GM20431 (cell line): ENCODE data around the gene TRIM37.
"Not testable (repeated sequence)": the region's sequence is repeated elsewhere in the genome, so short reads cannot be mapped to it uniquely, and the experiment has no call there.

ENCODE experiments used
- in situ Hi-C: fragments of 300-500 bp; cut with MseI, MboI; formaldehyde crosslinking; loops from one replicate; pipeline ENCODE4 v1.15.0; 2020; ENCODE audit warnings: low sequenced_read_pairs; ENCODE audit not compliant: unreplicated experiment

TRIM37 gene

GRCh38 chr17:59121901-59122480 lies 15.3 kb upstream of the TRIM37 start:
- in situ Hi-C loops = no loop called here

- in situ Hi-C loops = no loop called here
Observed at GRCh38 chr17:59115474-59115873, 8.8 kb upstream of the TRIM37 start.

GRCh38 chr17:59111539-59111938 lies 4.9 kb upstream of the TRIM37 start:
- in situ Hi-C loops = no loop called here

- in situ Hi-C loops = no loop called here
Observed at GRCh38 chr17:59110973-59111372, 4.3 kb upstream of the TRIM37 start.

- in situ Hi-C loops = no loop called here
Observed at GRCh38 chr17:59108400-59109102, 1.9 kb upstream of the TRIM37 start.

GRCh38 chr17:59107306-59107670 lies 608 bp upstream of the TRIM37 start:
- in situ Hi-C loops = no loop called here

- in situ Hi-C loops = no loop called here
Observed at GRCh38 chr17:59105852-59106462, 723 bp downstream of the TRIM37 start.

GRCh38 chr17:59101178-59101577 lies 5.5 kb downstream of the TRIM37 start:
- in situ Hi-C loops = no loop called here

GRCh38 chr17:59097876-59098275 lies 8.8 kb downstream of the TRIM37 start:
- in situ Hi-C loops = no loop called here

GRCh38 chr17:59094861-59095530 lies 11.7 kb downstream of the TRIM37 start:
- in situ Hi-C loops = no loop called here

GRCh38 chr17:59093702-59094231 lies 12.9 kb downstream of the TRIM37 start:
- in situ Hi-C loops = no loop called here

GRCh38 chr17:59093145-59093701 lies 13.5 kb downstream of the TRIM37 start:
- in situ Hi-C loops = no loop called here

- in situ Hi-C loops = not testable (repeated sequence)
Observed at GRCh38 chr17:59090593-59090992, 16.1 kb downstream of the TRIM37 start.

- in situ Hi-C loops = no loop called here
Observed at GRCh38 chr17:59084154-59084553, 22.5 kb downstream of the TRIM37 start.

- in situ Hi-C loops = no loop called here
Observed at GRCh38 chr17:59074494-59074893, 32.2 kb downstream of the TRIM37 start.

- in situ Hi-C loops = no loop called here
Observed at GRCh38 chr17:59073972-59074371, 32.7 kb downstream of the TRIM37 start.

- in situ Hi-C loops = no loop called here
Observed at GRCh38 chr17:59069856-59070255, 36.8 kb downstream of the TRIM37 start.

- in situ Hi-C loops = no loop called here
Observed at GRCh38 chr17:59067756-59068155, 38.9 kb downstream of the TRIM37 start.

- in situ Hi-C loops = no loop called here
Observed at GRCh38 chr17:59067340-59067739, 39.3 kb downstream of the TRIM37 start.

- in situ Hi-C loops = no loop called here
Observed at GRCh38 chr17:59062509-59062908, 44.2 kb downstream of the TRIM37 start.

GRCh38 chr17:59056857-59057256 lies 49.8 kb downstream of the TRIM37 start:
- in situ Hi-C loops = no loop called here
